ENCODE data around the gene HEPACAM2.

The HEPACAM2 gene

DNA sequence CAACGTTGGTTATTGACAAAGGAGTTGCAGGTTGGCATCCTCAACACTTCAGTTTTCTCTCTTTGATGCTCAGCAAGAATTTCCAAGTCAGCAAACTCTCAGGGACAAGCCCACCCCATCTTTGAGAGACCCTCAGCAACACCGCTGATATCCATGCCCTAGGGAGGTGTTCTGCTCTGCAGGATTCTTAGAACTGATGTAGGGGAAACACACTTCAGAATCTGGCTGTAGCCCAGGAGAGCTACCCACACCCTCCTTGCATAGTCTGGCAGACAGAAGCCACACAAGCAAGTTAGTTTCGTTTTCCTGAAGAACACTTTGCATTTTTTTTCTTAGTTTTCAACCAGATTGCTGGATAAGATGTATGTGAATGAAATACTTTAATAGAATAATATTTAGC, 78.9 kb downstream of the HEPACAM2 start:
- DNase-seq (ENCODE audit: low spot score) = peak; percentile 51

DNA sequence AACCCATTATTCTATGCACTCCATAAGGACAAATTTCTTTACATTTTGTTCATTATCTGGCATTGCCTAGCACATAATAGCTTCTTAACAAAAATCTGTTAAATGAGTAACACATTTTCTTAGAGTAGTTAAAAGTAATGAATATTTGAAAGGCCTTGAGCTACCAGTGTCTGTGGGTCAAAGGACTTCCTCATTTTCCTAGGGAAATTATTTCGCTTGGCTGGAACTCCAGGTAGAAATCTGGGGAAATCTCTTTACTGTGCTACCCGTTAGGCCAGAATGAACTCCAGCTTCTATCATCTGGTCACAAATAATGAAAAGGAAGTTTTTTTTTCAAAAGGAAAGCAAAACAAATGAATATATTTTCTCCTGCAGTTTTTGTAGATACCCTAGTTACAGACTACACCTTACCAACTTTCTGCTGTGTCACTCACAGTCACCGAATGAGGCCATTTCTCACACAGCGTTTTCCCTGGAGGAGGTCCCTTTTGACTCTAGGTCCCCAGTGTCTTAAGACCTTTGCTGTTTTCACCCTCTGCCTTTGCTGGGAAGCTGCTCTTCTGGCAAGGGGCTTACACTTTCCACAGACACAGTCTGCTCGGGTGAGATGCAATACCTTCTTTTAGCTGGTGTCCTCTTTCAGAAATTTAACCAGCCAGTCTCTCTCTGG, 79.7 kb downstream of the HEPACAM2 start:
- DNase-seq (ENCODE audit: low spot score) = no peak

DNA sequence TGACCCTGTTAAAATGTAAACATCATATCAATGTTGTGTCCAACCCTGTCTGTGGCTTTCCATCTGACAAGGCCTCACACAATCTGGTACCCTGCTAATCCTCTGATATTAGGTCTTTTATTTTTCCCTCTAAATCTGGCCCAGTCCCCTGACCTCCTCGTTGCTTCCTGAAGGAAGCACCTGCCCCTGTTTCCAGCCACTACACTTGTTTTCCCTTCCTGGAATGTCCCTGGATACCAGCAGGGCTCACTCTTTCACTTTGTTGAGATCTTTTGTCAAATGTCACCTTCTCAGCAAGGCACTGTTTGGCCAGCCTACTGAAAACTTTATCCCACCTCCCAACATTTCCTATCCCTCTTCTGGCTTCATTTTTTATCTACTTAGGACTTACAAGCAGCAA, 80.2 kb downstream of the HEPACAM2 start:
- no peak for DNase-seq (ENCODE audit: low spot score)

DNA sequence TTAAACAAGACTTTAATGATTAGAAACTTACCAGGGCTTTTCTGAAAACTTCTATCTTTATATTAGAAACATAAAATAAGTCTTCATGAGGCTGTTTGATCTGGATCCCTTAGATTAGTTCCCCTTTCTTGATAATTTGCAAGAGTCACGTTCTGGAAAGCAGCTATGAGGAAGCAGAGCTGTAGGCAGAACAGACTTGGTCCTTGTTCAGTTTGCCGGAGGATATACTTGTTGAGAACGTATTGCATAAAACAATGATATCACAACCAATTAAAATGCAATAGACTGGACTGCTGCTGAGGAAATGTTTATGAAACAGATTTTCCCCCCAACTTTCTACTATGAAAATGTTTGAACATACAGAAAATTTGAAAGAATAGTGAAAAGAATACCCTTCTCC, 80.9 kb downstream of the HEPACAM2 start:
- no peak for DNase-seq (ENCODE audit: low spot score)

DNA sequence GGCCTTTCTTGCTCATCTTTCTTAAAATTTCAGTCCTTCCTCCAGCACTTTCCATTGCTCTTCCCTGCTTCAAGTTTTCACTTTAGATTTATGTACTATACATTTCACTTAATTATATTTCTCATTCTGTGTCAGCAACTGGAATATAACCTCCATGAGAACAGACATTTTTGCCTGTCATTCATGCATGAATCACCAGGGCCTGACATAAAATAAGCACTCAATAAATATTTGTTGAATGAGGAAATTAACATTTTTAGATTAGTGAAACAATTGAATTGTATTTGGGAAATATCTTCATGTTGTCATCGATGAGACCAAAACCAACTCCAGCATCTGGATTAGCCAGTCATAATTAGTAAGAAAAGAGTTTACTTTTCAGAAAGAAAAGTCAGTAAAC, 84.1 kb downstream of the HEPACAM2 start:
- no peak for DNase-seq (ENCODE audit: low spot score)

DNA sequence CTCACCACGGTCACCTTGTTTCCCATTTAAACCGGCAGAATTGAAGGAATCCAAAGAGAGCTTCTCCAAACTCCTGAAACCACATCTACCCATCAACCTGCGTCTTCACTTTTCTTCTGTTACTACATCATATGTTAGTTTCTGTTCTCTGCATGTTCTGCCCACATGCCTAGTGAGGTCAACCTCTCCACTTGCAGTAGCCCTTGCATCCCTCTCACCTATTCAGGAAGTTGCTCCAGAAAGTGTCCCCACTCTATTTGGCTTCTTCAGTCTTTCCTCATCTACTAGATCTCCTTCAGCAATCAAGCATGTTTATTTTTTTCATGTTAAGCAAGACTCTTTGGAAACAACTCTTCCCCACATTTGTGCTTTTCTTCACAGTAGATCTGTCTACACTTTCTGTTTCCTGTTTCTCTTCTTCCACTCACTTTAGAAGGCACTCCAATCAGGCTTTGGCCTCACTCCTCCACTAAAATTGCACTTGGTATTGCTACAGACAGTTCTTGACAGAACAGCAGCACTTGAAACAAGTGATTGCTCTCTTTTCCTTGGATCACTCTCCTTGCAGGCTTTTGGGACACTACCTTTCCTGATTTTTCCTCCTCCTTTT, 85.6 kb downstream of the HEPACAM2 start:
- no peak for DNase-seq (ENCODE audit: low spot score)

DNA sequence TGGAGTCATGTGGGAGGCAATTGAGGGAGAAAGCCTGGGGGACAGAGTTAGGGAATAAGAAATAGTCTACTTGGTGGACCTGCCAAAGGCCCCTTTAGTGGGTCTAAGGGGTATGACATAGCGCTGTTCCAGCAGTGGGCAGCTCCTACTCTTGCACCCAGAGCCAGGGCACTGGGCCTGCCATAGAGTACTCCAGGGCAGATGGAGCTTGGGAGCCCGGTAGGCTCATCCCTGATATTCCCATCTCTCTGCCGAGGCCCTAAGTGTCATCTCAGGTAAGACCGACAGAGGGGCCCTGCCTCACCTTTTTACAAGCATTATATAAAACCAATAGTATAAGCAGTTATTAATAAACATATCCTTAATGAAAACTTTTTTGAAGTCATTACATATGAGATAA, 87.7 kb downstream of the HEPACAM2 start:
- no peak for DNase-seq (ENCODE audit: low spot score)

Data from COLO829 (cell line).